Spleen (tissue), 7 donors: ENCODE results near the gene HERC6.
"Not testable (repeated sequence)": the region's sequence is repeated elsewhere in the genome, so short reads cannot be mapped to it uniquely, and the experiment has no call there.

Experiments
- CTCF ChIP-seq, 11 experiments: fragments of 200-600 bp in 7 of 11; fragments of 450-650 bp in 4 of 11; sonication (generic) in 4 of 11; IDR thresholded peaks in 8 of 11; conservative IDR thresholded peaks in 3 of 11; 1 replicate in 7 of 11; 2 replicates in 4 of 11; pipeline versions ENCODE4 v1.4.0 to v1.8.0; 2016 to 2021; ENCODE audit warnings: antibody characterized with exemption in 11 of 11, inconsistent platforms in 4 of 11, mild to moderate bottlenecking in 1 of 11
- POLR2A ChIP-seq, 3 donors: fragments of 450-650 bp; IDR thresholded peaks; one replicate each; pipeline ENCODE4 v1.5.1; 2017; ENCODE audit warnings: antibody characterized with exemption in 3 of 3, mild to moderate bottlenecking in 1 of 3
- donor health status: DM: no; HTN: no; CAD: no; lungs with moderate emphysema.
- donor health status: DM: no; HTN: no; CAD: no.
- donor health status: DM: no; HTN: no; CAD: no.

DNA sequence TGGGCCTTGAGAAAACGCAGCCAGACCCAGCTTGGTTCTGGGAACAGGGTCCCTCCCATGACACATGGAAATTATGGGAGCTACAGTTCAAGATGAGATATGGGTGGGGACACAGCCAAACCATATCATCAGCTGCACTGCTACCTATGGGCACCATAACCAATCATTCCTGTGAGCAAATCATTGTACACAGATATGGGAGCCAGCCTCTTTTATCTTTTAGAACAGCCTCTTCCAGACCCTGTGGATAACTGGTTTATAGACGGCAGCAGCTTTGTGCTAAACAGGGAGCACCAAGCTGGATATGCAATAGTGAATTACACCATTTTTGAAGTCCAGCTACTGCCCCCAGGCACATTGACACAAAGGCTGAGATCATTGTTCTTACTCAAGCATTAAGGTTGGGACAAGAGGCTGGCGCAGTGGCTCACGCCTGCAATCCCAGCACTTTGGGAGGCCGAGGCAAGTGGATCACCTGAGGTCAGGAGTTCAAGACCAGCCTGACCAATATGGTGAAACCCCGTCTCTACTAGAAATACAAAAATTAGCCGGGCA is 69.6 kb downstream of the HERC6 start:
- not testable (repeated sequence) for TF ChIP-seq CTCF (IDR thresholded peaks at IDR 0.05 in 8 of 11, conservative IDR thresholded peaks at IDR 0.05 in 3 of 11); POLR2A (IDR thresholded peaks at IDR 0.05)
